ENCODE results near the gene B4GALNT1. TPM values are rescaled to one million over a fixed set of nuclear protein-coding genes. Genes with fewer than 3 reads are reported as not detected.
A peak's percentile ranks its signal among the peaks of the same experiment; 100 is the strongest.

B4GALNT1 gene
- total and polyA plus RNA-seq, 9 of the 15 experiments (the other 6 are each of a cell fraction or from before 2014, with no cell fraction given) = 1.0 to 32.2 (median 9.8) TPM

DNA sequence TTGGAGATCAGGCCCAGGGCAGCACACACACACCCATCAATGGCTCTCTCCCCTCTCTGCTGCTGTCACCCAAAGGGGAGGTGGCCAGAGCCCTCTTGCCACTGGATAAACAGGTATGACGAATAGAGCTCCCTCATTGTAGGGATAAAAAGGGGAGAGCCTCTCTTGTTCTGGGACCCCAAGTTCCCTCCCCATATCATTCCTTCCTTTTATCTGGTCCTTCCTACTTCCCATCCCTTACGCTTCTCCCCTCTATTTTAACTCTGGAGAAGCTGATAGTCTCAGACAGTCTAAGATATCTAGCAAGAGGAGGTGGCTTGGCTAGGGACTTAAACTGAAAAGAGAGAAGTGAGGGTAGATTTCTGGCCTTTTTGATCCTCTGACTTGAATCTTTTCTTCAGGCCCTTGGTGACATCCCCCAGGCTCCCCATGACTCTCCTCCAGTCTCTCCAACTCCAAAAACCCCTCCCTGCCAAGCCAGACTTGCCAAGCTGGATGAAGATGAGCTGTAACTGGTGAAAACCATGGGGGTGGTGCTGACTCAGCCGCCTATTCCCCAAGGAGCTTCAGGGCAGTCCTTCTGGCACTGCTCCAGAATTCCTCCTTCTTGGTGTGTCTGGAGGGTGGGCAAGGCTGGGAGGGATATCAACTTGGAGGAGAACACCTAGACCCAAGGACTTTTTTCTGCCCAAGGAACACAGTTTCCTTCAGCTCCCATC lies 16.5 kb downstream of the B4GALNT1 start:
- 58% methylated on average over 3 of the region's 3 CpGs for WGBS (ENCODE audit: insufficient coverage, low coverage, missing lambda C conversion rate)
- FAIRE-seq (no peak), DNase-seq (ENCODE audit: extremely low read depth in 1 of 4, low spot score in 3 of 4) (no peak), ATAC-seq (no peak)
- Histone ChIP-seq H3K27ac (ENCODE audit: extremely low read depth, low read depth, low read length) (no peak overlapping the region), H3K4me3 (no peak overlapping the region), H3K4me1 (replicated peaks in 1 of 2; ENCODE audit: control insufficient read depth in 2 of 2, insufficient read depth in 2 of 2, low read length in 2 of 2) (peaks cover 43 to 52% of the 10 kb centered on the region in 2 experiments), H3K9ac (ENCODE audit: insufficient read depth in 1 of 2, low read depth in 2 of 2, low read length in 2 of 2) (no peak overlapping the region; a peak in 1 of 4 replicates), H3K36me3 (ENCODE audit: control insufficient read depth, insufficient read depth, low read length) (peaks cover 16% of the 10 kb centered on the region; the same call in 2 of the 3 replicates), H4K20me1 (replicated peaks; ENCODE audit: control insufficient read depth, insufficient read depth, low read length) (no peaks in the 10 kb centered on the region), H3K27me3 (ENCODE audit: control insufficient read depth in 2 of 2, insufficient read depth in 2 of 2, low read length in 2 of 2) (no peaks in the 10 kb centered on the region), H3K4me2 (ENCODE audit: insufficient read depth, low read length) (no peak overlapping the region), H3K79me2 (ENCODE audit: control insufficient read depth, insufficient read depth, low read length) (peaks cover 2% of the 10 kb centered on the region; the same call in 2 of the 3 replicates), H3K9me3 (replicated peaks; ENCODE audit: control insufficient read depth, insufficient read depth, low read depth, low read length) (no peaks in the 10 kb centered on the region), H2AFZ (ENCODE audit: low read depth, low read length) (no peak overlapping the region), H3K9me1 (ENCODE audit: control insufficient read depth, insufficient read depth, low read length) (peaks cover 4% of the 10 kb centered on the region)
- CTCF ChIA-PET (ENCODE audit: low intra/inter-chr PET ratio) = no interaction called here
- BruUV-seq (replicated peaks) = no TSS peak
- POLR2A ChIA-PET = interaction anchor here (0.7 to 1.0 kb wide), 7 partner anchors 9 to 186 kb away, joined by 3 to 5 read pairs (median 3); no protein-coding TSS in a partner anchor
- peak; percentile 80 for TF ChIP-seq NFIC (IDR thresholded peaks at IDR 0.05)
- no peak for TF ChIP-seq ZBTB9 (CRISPR knock-in tag; IDR thresholded peaks at IDR 0.05)
- in situ Hi-C loops (cut with MboI) = no loop called here
- intact Hi-C loops (cut with micrococcal nuclease) = no loop called here

DNA sequence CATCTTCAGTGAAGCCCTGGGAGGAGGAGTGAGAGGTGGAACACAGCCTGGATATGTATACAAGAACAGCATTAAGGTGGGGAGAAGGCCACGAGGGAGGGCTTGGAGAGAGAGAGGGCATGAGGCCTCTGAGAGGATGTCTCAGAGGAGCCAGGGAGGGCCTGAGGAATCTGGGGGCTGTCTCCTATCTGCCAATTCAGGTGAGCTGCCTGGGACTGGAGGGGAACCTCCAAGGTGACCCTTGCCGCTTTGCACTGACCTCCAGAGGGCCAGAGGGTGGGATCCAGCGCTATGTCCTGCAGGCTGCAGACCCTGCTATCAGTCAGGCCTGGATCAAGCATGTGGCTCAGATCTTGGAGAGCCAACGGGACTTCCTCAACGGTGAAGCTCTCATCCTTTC lies 17.4 kb downstream of the B4GALNT1 start:
- Histone ChIP-seq H3K27ac (ENCODE audit: extremely low read depth, low read depth, low read length) (no peak overlapping the region), H4K20me1 (replicated peaks; ENCODE audit: control insufficient read depth, insufficient read depth, low read length) (no peaks in the 10 kb centered on the region), H3K4me1 (replicated peaks in 1 of 2; ENCODE audit: control insufficient read depth in 2 of 2, insufficient read depth in 2 of 2, low read length in 2 of 2) (peaks cover 43 to 52% of the 10 kb centered on the region in 2 experiments), H3K9me1 (ENCODE audit: control insufficient read depth, insufficient read depth, low read length) (peaks cover 4% of the 10 kb centered on the region), H2AFZ (ENCODE audit: low read depth, low read length) (no peak overlapping the region), H3K9ac (ENCODE audit: insufficient read depth in 1 of 2, low read depth in 2 of 2, low read length in 2 of 2) (peak overlapping the region in 1 of 2 experiments; percentile 76; a peak in 2 of 4 replicates), H3K9me3 (replicated peaks; ENCODE audit: control insufficient read depth, insufficient read depth, low read depth, low read length) (no peaks in the 10 kb centered on the region), H3K27me3 (ENCODE audit: control insufficient read depth in 2 of 2, insufficient read depth in 2 of 2, low read length in 2 of 2) (no peaks in the 10 kb centered on the region), H3K79me2 (ENCODE audit: control insufficient read depth, insufficient read depth, low read length) (peaks cover 2% of the 10 kb centered on the region; the same call in 2 of the 3 replicates), H3K4me3 (no peak overlapping the region), H3K36me3 (ENCODE audit: control insufficient read depth, insufficient read depth, low read length) (peaks cover 16% of the 10 kb centered on the region; the same call in 2 of the 3 replicates), H3K4me2 (ENCODE audit: insufficient read depth, low read length) (no peak overlapping the region)
- ChIA-PET CTCF (ENCODE audit: low intra/inter-chr PET ratio) (no interaction called here), POLR2A (interaction anchor here (0.9 kb wide), 1 partner anchor 16 kb away, joined by 4 read pairs; no protein-coding TSS in a partner anchor)
- TF ChIP-seq CCNT2 (IDR thresholded peaks at IDR 0.05; ENCODE audit: borderline replicate concordance, extremely low read depth, insufficient read length, low read depth, low read length) = no peak
- in situ Hi-C loops (cut with MboI) (no loop called here), intact Hi-C loops (cut with micrococcal nuclease) (no loop called here)
- no TSS peak for BruUV-seq (replicated peaks)
- 80% methylated on average over 5 of the region's 5 CpGs for WGBS (ENCODE audit: insufficient coverage, low coverage, missing lambda C conversion rate)
- no peak for DNase-seq (ENCODE audit: extremely low read depth in 1 of 4, low spot score in 3 of 4)
- FAIRE-seq = no peak
- ATAC-seq = no peak
